ENCODE measurements around the gene TMEM163.

The TMEM163 gene

DNA sequence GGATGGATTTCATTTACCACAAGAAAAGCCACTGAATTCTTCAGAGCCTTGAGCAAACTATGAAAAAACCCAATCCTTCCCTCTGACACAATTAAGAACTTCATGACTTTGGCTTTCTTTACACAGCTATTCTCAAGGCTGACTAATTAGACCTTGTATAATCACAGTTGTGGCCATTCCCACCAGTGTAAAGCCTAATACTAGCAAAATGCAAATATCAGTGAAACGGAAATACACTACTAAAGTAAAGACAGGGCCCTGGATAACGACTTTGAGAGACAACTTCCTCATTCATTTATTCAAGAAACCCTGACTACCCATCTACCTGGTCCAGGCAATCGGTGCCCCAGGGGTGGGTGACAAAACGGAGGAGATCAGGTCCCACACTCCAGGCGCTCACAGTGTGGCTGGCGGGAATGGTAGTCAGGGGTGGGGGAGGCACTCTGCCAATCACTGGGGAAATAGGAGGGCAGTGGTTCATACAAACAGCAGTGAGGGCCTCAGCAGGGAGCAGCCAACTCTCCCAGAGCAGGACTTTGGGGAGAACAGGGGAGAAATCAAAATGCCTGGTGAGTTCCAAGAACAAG, 28.1 kb downstream of the TMEM163 start:
- DNase-seq = no peak

- no peak for DNase-seq
These were observed 29.5 kb downstream of the TMEM163 start for GRCh38 chr2:134689315-134689714.

DNA sequence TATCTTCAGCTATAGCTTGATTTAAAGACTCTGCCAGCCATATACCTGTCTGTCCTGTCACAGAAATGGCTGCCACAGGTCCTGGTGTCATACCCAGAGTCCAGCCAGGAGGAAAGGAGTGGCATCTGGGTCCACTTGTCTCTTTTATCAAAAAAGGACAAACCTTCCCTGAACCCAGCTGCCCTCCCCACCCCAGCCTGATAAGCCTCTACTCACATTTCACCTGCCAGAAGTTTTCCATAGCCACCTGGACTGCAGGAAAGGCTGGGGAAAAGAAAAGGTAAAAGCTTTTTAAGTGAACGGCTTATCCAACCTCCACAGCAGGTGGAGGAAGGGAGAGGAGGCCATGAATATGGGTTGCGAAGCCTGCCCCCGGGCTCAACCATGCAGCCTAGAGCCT, 32.8 kb downstream of the TMEM163 start:
- no peak for DNase-seq

- no peak for DNase-seq
These were observed 35.2 kb downstream of the TMEM163 start for GRCh38 chr2:134683561-134684112.

DNA sequence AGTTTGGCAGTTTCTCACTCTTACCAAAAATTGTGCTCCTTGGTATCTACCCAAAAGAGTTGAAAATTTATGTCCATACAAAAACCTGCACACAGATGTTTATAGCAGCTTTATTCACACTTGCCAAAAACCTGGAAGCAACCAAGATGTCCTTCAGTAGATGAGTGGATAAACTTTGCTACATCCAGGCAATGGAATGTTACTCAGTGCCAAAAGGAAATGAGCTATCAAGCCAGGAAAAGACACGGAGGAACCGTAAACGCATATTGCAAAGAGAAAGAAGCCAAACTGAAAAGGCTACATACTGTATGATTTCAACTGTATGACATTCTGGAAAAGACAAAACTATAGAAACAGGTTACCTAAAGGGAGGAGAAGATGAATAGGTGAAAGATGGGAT, 36.1 kb downstream of the TMEM163 start:
- no peak for DNase-seq

GRCh38 chr2:134681201-134681600, 37.6 kb downstream of the TMEM163 start:
- DNase-seq = no peak

DNA sequence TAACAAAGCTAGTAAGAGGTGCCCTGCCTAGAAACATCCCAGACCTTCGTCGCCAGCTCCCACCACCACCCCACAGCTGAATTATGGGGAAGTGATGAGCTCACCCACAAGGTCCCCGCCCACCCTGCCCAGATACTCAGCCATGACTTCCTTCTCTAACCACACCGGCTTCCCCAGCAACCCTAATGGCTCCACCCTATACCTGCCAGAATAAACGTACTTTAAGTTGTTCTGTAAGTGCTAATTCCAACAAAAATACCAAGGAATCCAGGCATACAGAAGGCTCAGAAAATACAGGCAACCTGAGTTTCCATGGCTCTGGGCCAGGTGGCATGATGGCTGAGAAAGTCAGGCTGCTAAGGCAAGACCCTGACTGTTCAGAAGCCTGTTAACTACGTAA, 39.1 kb downstream of the TMEM163 start:
- no peak for DNase-seq

- no peak for DNase-seq
These were observed 39.5 kb downstream of the TMEM163 start for GRCh38 chr2:134679294-134679693.

- no peak for DNase-seq
These were observed 40.7 kb downstream of the TMEM163 start for GRCh38 chr2:134677856-134678756.

DNA sequence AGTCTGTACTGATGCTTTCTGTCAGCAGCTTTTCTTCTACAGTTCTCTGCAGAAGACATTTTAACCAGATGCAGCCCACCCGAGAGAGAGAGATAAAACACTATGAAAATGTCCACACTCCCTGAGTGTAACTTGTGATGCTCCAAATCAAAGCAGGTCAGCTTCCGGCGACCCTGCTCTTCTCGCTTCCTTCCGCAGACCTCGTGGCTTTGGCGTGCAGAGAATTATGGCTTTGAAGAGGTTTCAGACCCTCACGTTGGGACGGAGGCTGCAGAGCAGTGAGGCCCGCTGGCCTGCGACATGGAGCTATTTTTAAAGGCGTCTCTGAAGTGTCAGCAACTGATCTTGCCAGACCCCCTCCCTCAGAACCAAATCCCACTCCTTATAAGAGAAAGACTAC, 41.8 kb downstream of the TMEM163 start:
- DNase-seq = no peak

DNA sequence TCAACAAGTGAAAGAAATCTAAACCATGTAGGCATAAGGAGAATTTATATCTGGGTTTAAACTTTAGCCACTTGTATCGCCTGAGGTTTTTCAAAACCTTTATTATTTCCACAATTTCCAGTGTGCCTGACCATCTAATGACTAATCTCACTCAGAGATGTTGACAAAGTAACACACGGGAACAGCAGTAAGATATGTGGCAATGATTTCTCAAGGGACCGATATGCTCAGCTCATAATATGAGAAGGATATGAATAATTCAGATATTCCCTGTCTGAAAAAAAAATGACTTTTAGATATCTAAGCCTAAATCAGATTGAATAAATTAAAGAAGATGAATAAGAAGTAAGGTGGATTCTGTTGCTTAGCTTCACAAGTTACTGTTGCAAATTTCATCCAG, 43.5 kb downstream of the TMEM163 start:
- DNase-seq = no peak

GRCh38 chr2:134674687-134675086, 44.1 kb downstream of the TMEM163 start:
- no peak for DNase-seq

DNA sequence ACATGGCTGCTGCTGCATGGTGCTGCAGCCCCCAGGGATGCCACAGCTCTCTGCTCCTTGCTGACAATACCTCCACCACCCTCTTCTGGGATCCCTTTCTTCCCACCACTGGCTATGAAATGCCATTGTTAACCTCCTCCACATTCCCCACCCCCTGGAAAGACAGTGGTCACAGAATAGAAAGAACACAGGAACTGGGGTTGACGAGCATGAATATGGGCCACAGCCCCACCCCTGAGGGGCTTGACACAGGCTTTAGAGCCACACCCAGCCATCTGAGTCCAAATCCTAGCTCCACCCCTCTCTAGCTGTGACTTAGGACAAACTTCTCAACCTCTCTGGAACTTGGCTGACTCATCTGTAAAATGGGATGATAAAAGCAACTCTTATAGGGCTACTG, 47.3 kb downstream of the TMEM163 start:
- DNase-seq = no peak

GRCh38 chr2:134670955-134671354, 47.8 kb downstream of the TMEM163 start:
- DNase-seq = no peak

DNA sequence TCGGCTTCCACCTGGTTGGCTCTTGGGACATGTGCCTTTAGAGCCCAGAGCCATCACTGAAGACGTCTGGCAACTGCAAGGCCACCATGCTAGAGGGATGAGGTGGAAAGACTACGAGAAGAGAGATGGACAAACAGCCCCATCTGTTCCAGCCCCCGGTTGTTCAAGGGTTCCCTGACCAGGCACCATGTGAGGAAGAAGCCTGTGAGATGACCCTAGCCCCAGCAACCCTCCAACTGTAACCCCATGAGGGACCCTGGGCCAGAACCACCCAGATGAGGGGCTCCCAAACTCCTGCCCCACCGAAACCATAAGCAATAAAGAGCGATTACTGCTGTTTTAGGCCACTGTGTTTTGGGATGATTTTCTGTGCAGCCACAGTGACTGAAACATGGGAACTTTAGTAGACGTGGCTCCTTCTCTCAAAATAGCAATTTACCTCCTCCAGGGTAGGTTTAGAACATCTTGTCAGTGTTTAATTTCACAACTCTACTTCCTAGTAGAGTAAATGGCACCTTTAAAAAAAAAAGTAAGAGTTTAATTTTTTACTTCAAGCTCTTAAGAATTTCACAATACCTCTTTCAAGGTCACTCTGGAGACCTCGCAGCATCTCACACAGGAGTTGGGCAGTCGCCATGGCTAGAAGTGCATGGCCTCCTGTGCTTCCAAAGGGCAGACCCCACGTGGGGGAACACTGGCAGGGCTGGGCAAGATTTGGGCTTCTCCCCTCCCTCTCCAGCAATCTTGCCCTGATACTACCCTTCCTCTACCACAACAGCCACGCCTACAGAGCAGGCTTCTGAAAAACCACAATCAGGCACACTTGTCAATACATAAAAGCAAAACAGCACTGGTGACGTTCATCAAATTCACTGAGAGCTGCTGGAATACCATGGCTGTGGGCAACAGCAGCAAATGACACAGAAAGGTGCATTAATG, 48.8 kb downstream of the TMEM163 start:
- no peak for DNase-seq

DNA sequence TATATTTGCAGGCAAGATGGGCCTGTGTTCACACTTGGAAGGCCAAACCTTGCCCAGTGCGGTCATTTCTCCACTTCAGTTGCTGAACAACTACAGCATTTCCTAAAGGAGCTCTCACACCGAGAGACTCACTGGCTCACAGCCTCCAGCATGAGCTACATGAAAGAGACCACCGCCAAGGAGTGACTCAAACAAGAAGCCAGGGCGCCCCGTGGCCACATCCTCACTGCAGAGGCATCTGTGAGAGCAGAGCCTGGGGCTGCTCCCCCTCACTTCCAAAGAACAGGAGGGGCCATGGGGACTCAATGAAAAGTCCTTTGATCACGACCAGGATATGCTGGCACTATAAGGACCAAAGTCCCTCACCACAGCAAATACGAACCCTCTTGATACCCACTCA, 50.0 kb downstream of the TMEM163 start:
- no peak for DNase-seq

DNA sequence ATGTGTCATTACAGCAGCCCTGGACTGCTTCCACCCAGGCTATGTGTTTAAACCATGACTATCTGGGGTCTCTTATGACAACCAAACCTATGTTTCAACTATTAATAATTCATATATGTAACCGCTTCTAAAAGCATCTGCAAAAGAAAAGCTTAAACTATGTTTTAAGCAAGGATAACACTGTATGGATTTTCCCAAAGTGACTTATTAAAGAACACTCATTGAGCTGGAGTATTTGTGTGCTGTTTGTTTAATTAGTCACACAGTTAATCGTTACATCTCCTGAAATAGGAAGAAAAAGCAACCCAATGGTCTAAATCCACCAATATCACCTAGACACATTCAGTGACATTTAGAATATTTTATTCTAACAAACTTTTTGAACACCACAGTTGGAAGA, 51.3 kb downstream of the TMEM163 start:
- DNase-seq = no peak

DNA sequence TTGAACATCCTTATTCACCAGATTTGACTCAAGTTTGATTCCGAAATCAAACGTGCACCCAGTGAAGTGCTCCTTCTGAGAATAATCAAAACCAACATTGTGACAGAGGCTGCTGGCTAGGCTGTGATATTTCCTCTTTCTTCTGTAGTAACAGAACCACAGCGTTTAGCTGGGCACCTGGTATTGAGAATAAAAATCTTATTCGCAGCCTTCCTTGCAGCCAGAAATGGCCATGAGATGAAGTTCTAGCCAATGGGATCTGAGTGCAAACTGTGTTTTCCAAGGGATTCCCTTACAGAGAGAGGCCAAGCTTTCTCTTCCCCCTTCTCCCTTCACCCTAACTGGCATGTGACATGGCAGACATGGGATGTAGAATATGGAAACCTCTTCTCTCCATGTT, 51.7 kb downstream of the TMEM163 start:
- DNase-seq = no peak

GRCh38 chr2:134665727-134666506, 52.9 kb downstream of the TMEM163 start:
- no peak for DNase-seq

GRCh38 chr2:134663451-134664450, 55.0 kb downstream of the TMEM163 start:
- no peak for DNase-seq

GRCh38 chr2:134662751-134663150, 56.0 kb downstream of the TMEM163 start:
- no peak for DNase-seq

Measured in bone marrow (tissue), 2 donors.